ENCODE results near the gene TBC1D20. TPM values are rescaled to one million over a fixed set of nuclear protein-coding genes. Genes with fewer than 3 reads are reported as not detected.

TBC1D20 gene
- total and polyA plus RNA-seq, 2 donors (not counting 3 experiments of a cell fraction or from before 2014, with no cell fraction given), result 34.3 to 36.1 TPM

GRCh38 chr20:404088-404487 lies 58.2 kb downstream of the TBC1D20 start:
- no peak for FAIRE-seq
- TF ChIP-seq EZH2 (IDR thresholded peaks at IDR 0.05; ENCODE audit: borderline replicate concordance, low read depth, low read length, severe bottlenecking) (no peak), JUN (IDR thresholded peaks at IDR 0.05; ENCODE audit: borderline replicate concordance, insufficient read depth, insufficient read length, low read depth) (no peak), MAX (IDR thresholded peaks at IDR 0.05; ENCODE audit: insufficient read depth, insufficient read length) (no peak), CTCF (IDR thresholded peaks at IDR 0.05; ENCODE audit: extremely low read depth in 1 of 2, insufficient read depth in 1 of 2, low read depth in 1 of 2, low read length in 2 of 2) (no peak), FOS (IDR thresholded peaks at IDR 0.05; ENCODE audit: borderline replicate concordance, insufficient read depth, low read length) (no peak), GATA2 (IDR thresholded peaks at IDR 0.05; ENCODE audit: insufficient read depth, insufficient read length, low read depth, low read length) (no peak), MYC (IDR thresholded peaks at IDR 0.05; ENCODE audit: low read depth, low read length) (no peak), POLR2A (IDR thresholded peaks at IDR 0.05; ENCODE audit: low read depth, low read length) (no peak), POLR2AphosphoS5 (IDR thresholded peaks at IDR 0.05; ENCODE audit: insufficient read depth, low read depth, low read length) (no peak)
- dilution Hi-C loops (cut with MboI; ENCODE audit: extremely low pct_ligation_motif_present, low sequenced_read_pairs), result no loop called here
- Histone ChIP-seq H4K20me1 (replicated peaks; ENCODE audit: control insufficient read depth, extremely low read depth, insufficient read depth, low read length) (no peaks in the 10 kb centered on the region), H3K9ac (replicated peaks; ENCODE audit: extremely low read depth, insufficient read depth, low read length) (no peak overlapping the region), H3K27ac (ENCODE audit: insufficient read depth, low read depth, low read length) (no peak overlapping the region), H3K79me2 (ENCODE audit: control insufficient read depth, insufficient read depth, low read length) (peaks cover 9% of the 10 kb centered on the region), H3K9me3 (replicated peaks; ENCODE audit: control insufficient read depth, insufficient read depth, low read length) (no peaks in the 10 kb centered on the region), H3K4me2 (ENCODE audit: insufficient read depth, low read length) (no peak overlapping the region), H3K4me3 (replicated peaks in 1 of 3; ENCODE audit: insufficient read depth in 1 of 3, low read depth in 1 of 3, low read length in 3 of 3) (no peak overlapping the region), H3K27me3 (ENCODE audit: control insufficient read depth in 2 of 2, insufficient read depth in 2 of 2, low read length in 2 of 2) (no peaks in the 10 kb centered on the region), H3K4me1 (ENCODE audit: control insufficient read depth, extremely low read depth, insufficient read depth, low read length) (peaks cover 8% of the 10 kb centered on the region), H2AFZ (ENCODE audit: low read depth, low read length) (no peak overlapping the region), H3K36me3 (ENCODE audit: control insufficient read depth in 2 of 2, extremely low read depth in 1 of 2, insufficient read depth in 2 of 2, low read length in 2 of 2) (no peaks in the 10 kb centered on the region), H3K9me1 (replicated peaks; ENCODE audit: control insufficient read depth, extremely low read depth, insufficient read depth, low read length) (no peaks in the 10 kb centered on the region)
- POLR2A ChIA-PET, result no interaction called here
- DNase-seq (ENCODE audit: low read depth, low spot score), result no peak
- intact Hi-C loops (cut with micrococcal nuclease), result no loop called here
- CTCF ChIA-PET, result interaction anchor here (1.1 kb wide), 1 partner anchor 28 kb away, joined by 3 read pairs; no protein-coding TSS in a partner anchor
- BruUV-seq (replicated peaks), result no TSS peak
